A673 (cell line): ENCODE results near the gene VPS50. TPM values are rescaled to one million over a fixed set of nuclear protein-coding genes. Genes with fewer than 3 reads are reported as not detected.
A peak's percentile ranks its signal among the peaks of the same experiment; 100 is the strongest.

ENCODE experiments used
- Bru-seq: library from RNA; stranded (reverse); fragments of 400-500 nt; gene quantifications from one replicate; lab custom pipeline; 2021; lab: Mats Ljungman, UMichigan
- BruChase-seq, 2 experiments: library from RNA; stranded (reverse); fragments of 400-500 nt; gene quantifications; one replicate each; lab custom pipeline; 2021; lab: Mats Ljungman, UMichigan
- BruUV-seq: library from RNA; stranded (reverse); fragments of 400-500 nt; replicated peaks from 2 replicates; lab custom pipeline; 2021; lab: Mats Ljungman, UMichigan
- CTCF ChIA-PET: fragments of 300-600 bp; sonication (Branson Sonifier 250); formaldehyde crosslinking; loops from one replicate; lab custom pipeline; 2022; ENCODE audit warnings: antibody characterized with exemption; lab: Charles Lee
- POLR2A ChIA-PET: fragments of 300-600 bp; sonication (Branson Sonifier 250); formaldehyde crosslinking; loops from one replicate; lab custom pipeline; 2022; ENCODE audit warnings: antibody characterized with exemption; ENCODE audit not compliant: low non-redundant PET; lab: Charles Lee
- DNase-seq: peaks from one replicate; pipeline ENCODE4 v3.0.0-alpha.2; 2015; ENCODE audit warnings: low spot score
- H3K27ac ChIP-seq: fragments of 200-600 bp; sonication (generic); 2 replicates; pipeline ENCODE4 v1.5.1; 2016; ENCODE audit warnings: mixed run types, low read depth, mild to moderate bottlenecking, mixed read lengths, antibody characterized with exemption, low read length; ENCODE audit not compliant: poor library complexity, severe bottlenecking
- H3K27me3 ChIP-seq: fragments of 200-600 bp; sonication (generic); replicated peaks from 2 replicates; pipeline ENCODE4 v1.6.1; 2017; ENCODE audit warnings: mixed run types, low read depth, mild to moderate bottlenecking, mixed read lengths, antibody characterized with exemption, low read length; ENCODE audit not compliant: insufficient read depth, poor library complexity
- H3K36me3 ChIP-seq: fragments of 200-600 bp; sonication (generic); 2 replicates; pipeline ENCODE4 v1.6.1; 2016; ENCODE audit warnings: mixed run types, mild to moderate bottlenecking, mixed read lengths, antibody characterized with exemption, low read length; ENCODE audit not compliant: insufficient read depth, poor library complexity, severe bottlenecking
- H3K4me1 ChIP-seq: fragments of 200-600 bp; sonication (generic); 2 replicates; pipeline ENCODE4 v1.6.1; 2017; ENCODE audit warnings: mixed run types, mild to moderate bottlenecking, mixed read lengths, antibody characterized with exemption, low read length; ENCODE audit not compliant: insufficient read depth, poor library complexity, severe bottlenecking
- H3K4me3 ChIP-seq: fragments of 200-600 bp; sonication (generic); 2 replicates; pipeline ENCODE4 v1.5.1; 2016; ENCODE audit warnings: low read depth, mixed run types, mild to moderate bottlenecking, mixed read lengths, low read length; ENCODE audit not compliant: poor library complexity, severe bottlenecking
- H3K9me3 ChIP-seq: fragments of 200-600 bp; sonication (generic); 2 replicates; pipeline ENCODE4 v1.6.1; 2016; ENCODE audit warnings: mixed run types, low read depth, mild to moderate bottlenecking, mixed read lengths, antibody characterized with exemption, low read length; ENCODE audit not compliant: poor library complexity, severe bottlenecking
- CTCF ChIP-seq: fragments of 300-800, 200-600 bp; sonication (generic); conservative IDR thresholded peaks from 2 replicates; pipeline ENCODE4 v1.5.1; 2017; ENCODE audit warnings: low read depth, mild to moderate bottlenecking, antibody characterized with exemption, low read length, moderate library complexity, mixed read lengths
- EZH2 ChIP-seq: fragments of 200-600 bp; sonication (generic); IDR thresholded peaks from 2 replicates; pipeline ENCODE4 v1.6.1; 2017; ENCODE audit warnings: borderline replicate concordance, low read depth, mild to moderate bottlenecking, mixed read lengths, antibody characterized with exemption, low read length; ENCODE audit not compliant: poor library complexity, severe bottlenecking
- intact Hi-C: fragments of 100-400 bp; cut with micrococcal nuclease; formaldehyde crosslinking; loops from one replicate; pipeline ENCODE4 v1.10.0; 2022; ENCODE audit not compliant: unreplicated experiment
- long read RNA-seq: library from polyadenylated mRNA; stranded (forward); transcript quantifications from one replicate; pipeline ENCODE4 v2.0.0, GENCODE V29; 2022
- total RNA-seq: library from RNA; stranded (reverse); gene quantifications from 2 replicates; pipeline ENCODE4 v1.2.3, GENCODE V29; 2021

Gene VPS50
- total RNA-seq (18.1 and 19.0 TPM in 2 replicates), Bru-seq, nascent RNA (percentile 73 among the genes with signal in this experiment), BruChase-seq, experiment 1, labeled RNA remaining after a 2-hour chase (percentile 72 among the genes with signal in this experiment), BruChase-seq, experiment 2, labeled RNA remaining after a 6-hour chase (percentile 57 among the genes with signal in this experiment)
- long read RNA-seq, transcript VPS50-202 (28 exons, 3,613 nt) = major isoform, 12 of 18 reads
- long read RNA-seq, partial matches to known transcripts = 3 of 18 reads
- long read RNA-seq, other reads (novel, unspliced or antisense) = 2 of 18 reads

- TF ChIP-seq CTCF (no peak), EZH2 (no peak)
- Histone ChIP-seq H3K36me3 (no peaks in the 10 kb centered on the region), H3K4me1 (peaks cover 4% of the 10 kb centered on the region), H3K9me3 (no peaks in the 10 kb centered on the region), H3K27me3 (no peaks in the 10 kb centered on the region), H3K4me3 (peak within 1 kb of the TSS; percentile 71), H3K27ac (no peak within 1 kb of the TSS)
- peak; percentile 98 for DNase-seq
- BruUV-seq = TSS peak; percentile 87
- POLR2A ChIA-PET = interaction anchor here (0.6 kb wide), 1 partner anchor 73 kb away, joined by 3 read pairs; no protein-coding TSS in a partner anchor
- CTCF ChIA-PET = no interaction called here
- intact Hi-C loops = loop anchor here (10.0 kb wide), 1 partner anchor 607 kb away; no protein-coding TSS in a partner anchor
Measured at GRCh38 chr7:93231799-93232672, at the start of gene VPS50. VPS50 (plus strand) TSS chr7:93232366; CDS start chr7:93232468, 102 bp downstream.

DNA sequence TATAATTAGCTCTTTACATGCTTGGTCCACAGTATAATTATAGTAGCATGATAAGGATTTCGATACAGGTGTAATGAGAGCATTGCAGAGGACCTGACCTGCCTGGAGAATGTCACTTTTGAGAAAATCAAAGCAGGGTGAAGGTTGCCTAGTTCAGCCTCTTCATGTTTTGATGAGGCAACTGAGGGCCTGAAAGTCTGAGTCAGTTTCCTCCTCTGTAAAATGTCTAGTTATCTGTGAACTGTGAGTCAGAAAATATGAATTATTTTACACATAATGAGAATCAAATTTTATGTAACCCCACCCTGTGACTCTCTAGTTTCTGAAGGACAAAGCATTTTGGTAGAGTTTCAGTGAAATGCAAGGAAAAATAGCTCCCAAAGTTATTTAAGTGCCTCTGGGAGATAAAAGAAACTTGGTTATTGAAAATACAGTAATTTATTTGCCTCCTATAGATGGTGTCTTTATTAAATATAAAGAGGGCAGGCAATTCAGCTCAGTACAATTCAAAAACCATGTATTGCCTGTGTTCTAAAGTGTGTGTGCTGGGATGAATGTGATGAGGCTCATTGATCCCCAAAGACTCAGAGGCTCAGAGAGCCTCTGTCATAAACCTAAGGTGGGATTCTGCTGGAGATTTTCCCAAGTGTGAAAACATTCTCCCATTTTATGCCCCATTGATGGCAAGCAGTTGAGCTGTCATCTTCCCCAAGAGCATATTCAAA, 46.7 kb upstream of the VPS50 start:
- Histone ChIP-seq H3K9me3 (no peaks in the 10 kb centered on the region), H3K27me3 (peaks cover 42% of the 10 kb centered on the region), H3K27ac (no peak overlapping the region), H3K4me1 (no peaks in the 10 kb centered on the region), H3K36me3 (no peaks in the 10 kb centered on the region), H3K4me3 (no peak overlapping the region)
- ChIA-PET CTCF (no interaction called here), POLR2A (no interaction called here)
- TF ChIP-seq CTCF (no peak), EZH2 (no peak)
- intact Hi-C loops = no loop called here
- no TSS peak for BruUV-seq
- DNase-seq = no peak
